Measurements from ENCODE around the gene ERICH4. TPM values are rescaled to one million over a fixed set of nuclear protein-coding genes. Genes with fewer than 3 reads are reported as not detected.

ERICH4 gene
- total and polyA plus RNA-seq, 2 donors (not counting 3 experiments of a cell fraction or from before 2014, with no cell fraction given): not detected

DNA sequence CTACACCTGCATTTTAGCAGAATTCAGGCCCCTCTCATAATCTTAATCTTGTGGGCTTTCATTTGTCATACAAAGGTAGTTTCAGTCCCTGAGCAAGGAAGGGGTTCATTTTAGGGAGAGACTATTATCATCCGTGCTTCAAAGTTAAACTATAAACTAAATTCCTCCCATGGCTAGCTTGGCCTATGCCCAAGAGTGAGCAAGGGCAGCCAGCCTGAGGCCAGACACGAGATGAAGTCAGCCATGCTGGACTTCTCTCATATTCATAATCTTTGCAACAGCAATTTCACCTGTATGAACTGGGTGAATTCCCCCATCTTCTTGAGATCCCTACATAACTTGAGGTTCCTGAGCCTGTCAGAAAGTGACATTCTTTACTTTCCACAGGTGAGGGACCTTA lies 13.0 kb downstream of the ERICH4 start:
- peaks cover 2% of the 10 kb centered on the region for H3K79me2 ChIP-seq (ENCODE audit: control insufficient read depth, insufficient read depth, low read length)
- CTCF ChIA-PET: interaction anchor here (0.7 to 3.7 kb wide), 20 partner anchors 8 to 186 kb away, joined by 3 to 33 read pairs (median 5); partner anchors contain the start of genes B3GNT8 and DMAC2
- peaks cover 27% of the 10 kb centered on the region for H3K4me1 ChIP-seq (ENCODE audit: control insufficient read depth, extremely low read depth, insufficient read depth, low read length)
- TF ChIP-seq EZH2 (IDR thresholded peaks at IDR 0.05; ENCODE audit: borderline replicate concordance, low read depth, low read length, severe bottlenecking): no peak
- TF ChIP-seq JUN (IDR thresholded peaks at IDR 0.05; ENCODE audit: borderline replicate concordance, insufficient read depth, insufficient read length, low read depth): no peak
- TF ChIP-seq MYC (IDR thresholded peaks at IDR 0.05; ENCODE audit: low read depth, low read length): no peak
- TF ChIP-seq POLR2AphosphoS5 (IDR thresholded peaks at IDR 0.05; ENCODE audit: insufficient read depth, low read depth, low read length): no peak
- no peak for TF ChIP-seq FOS (IDR thresholded peaks at IDR 0.05; ENCODE audit: borderline replicate concordance, insufficient read depth, low read length)
- TF ChIP-seq, protein P1, sequence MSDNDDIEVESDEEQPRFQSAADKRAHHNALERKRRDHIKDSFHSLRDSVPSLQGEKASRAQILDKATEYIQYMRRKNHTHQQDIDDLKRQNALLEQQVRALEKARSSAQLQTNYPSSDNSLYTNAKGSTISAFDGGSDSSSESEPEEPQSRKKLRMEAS (IDR thresholded peaks at IDR 0.05; ENCODE audit: insufficient read depth, insufficient read length): no peak
- TF ChIP-seq GATA2 (IDR thresholded peaks at IDR 0.05; ENCODE audit: insufficient read depth, insufficient read length, low read depth, low read length): no peak
- no peak for TF ChIP-seq POLR2A (IDR thresholded peaks at IDR 0.05; ENCODE audit: low read depth, low read length)
- TF ChIP-seq, protein P2, sequence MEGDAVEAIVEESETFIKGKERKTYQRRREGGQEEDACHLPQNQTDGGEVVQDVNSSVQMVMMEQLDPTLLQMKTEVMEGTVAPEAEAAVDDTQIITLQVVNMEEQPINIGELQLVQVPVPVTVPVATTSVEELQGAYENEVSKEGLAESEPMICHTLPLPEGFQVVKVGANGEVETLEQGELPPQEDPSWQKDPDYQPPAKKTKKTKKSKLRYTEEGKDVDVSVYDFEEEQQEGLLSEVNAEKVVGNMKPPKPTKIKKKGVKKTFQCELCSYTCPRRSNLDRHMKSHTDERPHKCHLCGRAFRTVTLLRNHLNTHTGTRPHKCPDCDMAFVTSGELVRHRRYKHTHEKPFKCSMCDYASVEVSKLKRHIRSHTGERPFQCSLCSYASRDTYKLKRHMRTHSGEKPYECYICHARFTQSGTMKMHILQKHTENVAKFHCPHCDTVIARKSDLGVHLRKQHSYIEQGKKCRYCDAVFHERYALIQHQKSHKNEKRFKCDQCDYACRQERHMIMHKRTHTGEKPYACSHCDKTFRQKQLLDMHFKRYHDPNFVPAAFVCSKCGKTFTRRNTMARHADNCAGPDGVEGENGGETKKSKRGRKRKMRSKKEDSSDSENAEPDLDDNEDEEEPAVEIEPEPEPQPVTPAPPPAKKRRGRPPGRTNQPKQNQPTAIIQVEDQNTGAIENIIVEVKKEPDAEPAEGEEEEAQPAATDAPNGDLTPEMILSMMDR (IDR thresholded peaks at IDR 0.05; ENCODE audit: extremely low read depth in 1 of 2, insufficient read depth in 1 of 2, low read depth in 1 of 2, low read length in 2 of 2): no peak
- H3K9me3 ChIP-seq (replicated peaks; ENCODE audit: control insufficient read depth, insufficient read depth, low read length): no peaks in the 10 kb centered on the region
- peak overlapping the region in 1 of 3 experiments; percentile 23 for H3K4me3 ChIP-seq (replicated peaks in 1 of 3; ENCODE audit: insufficient read depth in 1 of 3, low read depth in 1 of 3, low read length in 3 of 3)
- peaks cover 3% of the 10 kb centered on the region for H3K9me1 ChIP-seq (replicated peaks; ENCODE audit: control insufficient read depth, extremely low read depth, insufficient read depth, low read length)
- peak overlapping the region; percentile 72 for H3K27ac ChIP-seq (ENCODE audit: insufficient read depth, low read depth, low read length)
- no TSS peak for BruUV-seq (replicated peaks)
- dilution Hi-C loops (cut with MboI; ENCODE audit: extremely low pct_ligation_motif_present, low sequenced_read_pairs): no loop called here
- POLR2A ChIA-PET: interaction anchor here (0.5 to 2.9 kb wide), 4 partner anchors 21 to 91 kb away, joined by 4 to 24 read pairs (median 6); no protein-coding TSS in a partner anchor
- DNase-seq (ENCODE audit: low read depth, low spot score) (no peak), FAIRE-seq (no peak)
- intact Hi-C loops (cut with micrococcal nuclease): loop anchor here (1.0 kb wide), 2 partner anchors 23 to 75 kb away; no protein-coding TSS in a partner anchor
- peak overlapping the region; percentile 71 for H3K9ac ChIP-seq (replicated peaks; ENCODE audit: extremely low read depth, insufficient read depth, low read length)
- H3K27me3 ChIP-seq (ENCODE audit: control insufficient read depth in 2 of 2, insufficient read depth in 2 of 2, low read length in 2 of 2): no peaks in the 10 kb centered on the region
- peak overlapping the region; percentile 95 for H3K4me2 ChIP-seq (ENCODE audit: insufficient read depth, low read length)
- H3K36me3 ChIP-seq (ENCODE audit: control insufficient read depth in 2 of 2, extremely low read depth in 1 of 2, insufficient read depth in 2 of 2, low read length in 2 of 2): peaks cover 2 to 7% of the 10 kb centered on the region in 2 experiments
- H2AFZ ChIP-seq (ENCODE audit: low read depth, low read length): no peak overlapping the region
- no peaks in the 10 kb centered on the region for H4K20me1 ChIP-seq (replicated peaks; ENCODE audit: control insufficient read depth, extremely low read depth, insufficient read depth, low read length)
